Measurements from ENCODE around the gene ZNF670.
"Not testable (repeated sequence)": the region's sequence is repeated elsewhere in the genome, so short reads cannot be mapped to it uniquely, and the experiment has no call there.

ZNF670 gene

GRCh38 chr1:247078258-247079140 is at the start of gene ZNF670:
TSS of gene ZNF670 (minus strand) at chr1:247078811. CDS start at chr1:247078596, 215 bp downstream.
- TF ChIP-seq CTCF (IDR thresholded peaks at IDR 0.05; ENCODE audit: insufficient read depth, low read depth, low read length, missing control alignments): no peak
- peak; percentile 95 for DNase-seq (ENCODE audit: low read depth)
- peak within 1 kb of the TSS; percentile 69 for H3K4me3 ChIP-seq (ENCODE audit: low read depth, low read length)

- DNase-seq (ENCODE audit: low read depth): not testable (repeated sequence)
- peak overlapping the region; percentile 50 for H3K4me3 ChIP-seq (ENCODE audit: low read depth, low read length)
Measured at GRCh38 chr1:247127519-247128282, 49.1 kb upstream of the ZNF670 start.

- H3K4me3 ChIP-seq (ENCODE audit: low read depth, low read length); DNase-seq (ENCODE audit: low read depth): not testable (repeated sequence)
Measured at GRCh38 chr1:247126601-247127000, 48.0 kb upstream of the ZNF670 start.

GRCh38 chr1:247126166-247126565 is 47.6 kb upstream of the ZNF670 start:
- not testable (repeated sequence) for H3K4me3 ChIP-seq (ENCODE audit: low read depth, low read length); DNase-seq (ENCODE audit: low read depth)

- DNase-seq (ENCODE audit: low read depth): no peak
- no peak for TF ChIP-seq CTCF (IDR thresholded peaks at IDR 0.05; ENCODE audit: insufficient read depth, low read depth, low read length, missing control alignments)
- H3K4me3 ChIP-seq (ENCODE audit: low read depth, low read length): no peak overlapping the region
Measured at GRCh38 chr1:247121382-247121781, 42.8 kb upstream of the ZNF670 start.

- not testable (repeated sequence) for H3K4me3 ChIP-seq (ENCODE audit: low read depth, low read length); DNase-seq (ENCODE audit: low read depth)
Measured at GRCh38 chr1:247120408-247120668, 41.7 kb upstream of the ZNF670 start.

GRCh38 chr1:247119600-247120407 is 41.2 kb upstream of the ZNF670 start:
- H3K4me3 ChIP-seq (ENCODE audit: low read depth, low read length): no peak overlapping the region
- TF ChIP-seq CTCF (IDR thresholded peaks at IDR 0.05; ENCODE audit: insufficient read depth, low read depth, low read length, missing control alignments): no peak
- DNase-seq (ENCODE audit: low read depth): no peak

GRCh38 chr1:247118946-247119446 is 40.4 kb upstream of the ZNF670 start:
- no peak overlapping the region for H3K4me3 ChIP-seq (ENCODE audit: low read depth, low read length)
- TF ChIP-seq CTCF (IDR thresholded peaks at IDR 0.05; ENCODE audit: insufficient read depth, low read depth, low read length, missing control alignments): no peak
- DNase-seq (ENCODE audit: low read depth): peak; percentile 31

All from GM12865 (cell line).